Upper lobe of right lung (tissue), 1 donor: ENCODE measurements around the gene DPYD. TPM values are rescaled to one million over a fixed set of nuclear protein-coding genes. Genes with fewer than 3 reads are reported as not detected.

Experiments
- ATAC-seq: fragments of 200-7000 bp; cut with Tn5 transposase; one replicate; pipeline ENCODE4 v1.9.1; 2020; ENCODE audit warnings: mild to moderate bottlenecking, moderate library complexity
- DNase-seq: peaks from one replicate; pipeline ENCODE4 v3.0.0-alpha.2; 2020
- H3K27ac ChIP-seq: fragments of 200-600 bp; one replicate; pipeline ENCODE4 v1.8.0; 2022
- H3K27me3 ChIP-seq: fragments of 200-600 bp; one replicate; pipeline ENCODE4 v1.8.0; 2022; ENCODE audit warnings: mild to moderate bottlenecking
- H3K36me3 ChIP-seq: fragments of 200-600 bp; one replicate; pipeline ENCODE4 v1.8.0; 2022
- H3K4me1 ChIP-seq: fragments of 200-600 bp; one replicate; pipeline ENCODE4 v1.8.0; 2022
- H3K4me3 ChIP-seq: fragments of 200-600 bp; one replicate; pipeline ENCODE4 v1.8.0; 2022; ENCODE audit warnings: mild to moderate bottlenecking
- H3K9me3 ChIP-seq: fragments of 200-600 bp; one replicate; pipeline ENCODE4 v1.8.0; 2022
- intact Hi-C: fragments of 100-400 bp; cut with DNase I; formaldehyde crosslinking; loops from one replicate; pipeline ENCODE4 v1.11.0; 2022
- total RNA-seq: library from RNA; stranded (reverse); fragmentation: NEBNext Ultra II Directional; extraction: Animal tissue kit (Norgen Biotek cat#: 25700); gene quantifications from one replicate; pipeline ENCODE4 v1.2.1, GENCODE V29; 2021
- TF ChIP-seq, protein P1 (sequence below): fragments of 200-600 bp; IDR thresholded peaks from one replicate; pipeline ENCODE4 v1.8.0; 2022; ENCODE audit warnings: antibody characterized with exemption
- donor health status: DM: no; HTN: yes; CAD: no; lungs with severe emphysema.

Gene DPYD
- total RNA-seq, 1 donor from 2014 or later, result 82.7 TPM

DNA sequence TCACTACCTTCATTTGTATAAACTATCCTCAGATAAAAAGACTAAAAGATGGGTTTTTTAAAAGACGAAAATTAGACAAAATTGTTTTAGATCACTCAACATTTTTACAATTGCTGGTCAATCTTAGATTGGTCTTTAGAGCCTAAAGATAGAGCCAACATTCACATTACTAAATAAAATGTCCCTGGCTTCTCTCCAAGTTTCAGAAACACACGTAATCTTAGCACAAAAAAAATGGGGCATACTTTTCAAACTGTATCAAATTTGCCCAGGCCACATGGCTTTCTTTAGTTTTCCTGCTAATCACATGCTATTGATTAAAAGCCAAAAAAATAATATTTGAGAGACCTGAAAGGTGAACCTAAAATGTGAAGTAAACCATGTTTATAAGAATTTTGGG lies 288.1 kb downstream of the DPYD start:
- Histone ChIP-seq H3K36me3 (no peaks in the 10 kb centered on the region), H3K4me1 (peaks cover 6% of the 10 kb centered on the region), H3K9me3 (no peaks in the 10 kb centered on the region), H3K27ac (no peak overlapping the region), H3K27me3 (no peaks in the 10 kb centered on the region), H3K4me3 (no peak overlapping the region)
- intact Hi-C loops, result no loop called here
- no peak for ATAC-seq
- TF ChIP-seq, protein P1, sequence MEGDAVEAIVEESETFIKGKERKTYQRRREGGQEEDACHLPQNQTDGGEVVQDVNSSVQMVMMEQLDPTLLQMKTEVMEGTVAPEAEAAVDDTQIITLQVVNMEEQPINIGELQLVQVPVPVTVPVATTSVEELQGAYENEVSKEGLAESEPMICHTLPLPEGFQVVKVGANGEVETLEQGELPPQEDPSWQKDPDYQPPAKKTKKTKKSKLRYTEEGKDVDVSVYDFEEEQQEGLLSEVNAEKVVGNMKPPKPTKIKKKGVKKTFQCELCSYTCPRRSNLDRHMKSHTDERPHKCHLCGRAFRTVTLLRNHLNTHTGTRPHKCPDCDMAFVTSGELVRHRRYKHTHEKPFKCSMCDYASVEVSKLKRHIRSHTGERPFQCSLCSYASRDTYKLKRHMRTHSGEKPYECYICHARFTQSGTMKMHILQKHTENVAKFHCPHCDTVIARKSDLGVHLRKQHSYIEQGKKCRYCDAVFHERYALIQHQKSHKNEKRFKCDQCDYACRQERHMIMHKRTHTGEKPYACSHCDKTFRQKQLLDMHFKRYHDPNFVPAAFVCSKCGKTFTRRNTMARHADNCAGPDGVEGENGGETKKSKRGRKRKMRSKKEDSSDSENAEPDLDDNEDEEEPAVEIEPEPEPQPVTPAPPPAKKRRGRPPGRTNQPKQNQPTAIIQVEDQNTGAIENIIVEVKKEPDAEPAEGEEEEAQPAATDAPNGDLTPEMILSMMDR, result no peak
- DNase-seq, result no peak

DNA sequence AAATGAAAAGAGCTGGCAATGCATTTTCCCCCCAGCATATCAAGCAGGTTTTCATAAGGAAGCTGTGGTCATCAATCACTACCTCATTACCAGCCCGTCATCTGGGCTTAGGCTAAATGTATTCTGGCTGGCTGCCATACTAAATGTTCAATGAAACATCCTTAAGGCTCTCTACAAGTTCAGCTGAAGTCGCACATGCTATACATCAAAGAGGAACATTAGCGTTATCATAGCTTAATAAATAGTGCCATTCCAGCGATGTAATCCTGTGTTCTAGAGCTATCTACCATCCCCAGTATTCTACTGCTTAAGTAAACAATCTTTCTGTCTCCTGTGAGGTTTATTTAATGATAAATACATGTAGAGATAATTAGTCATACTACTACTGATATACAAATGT lies 288.8 kb downstream of the DPYD start:
- H3K4me1 ChIP-seq, result peaks cover 6% of the 10 kb centered on the region
- no peak for ATAC-seq
- TF ChIP-seq, protein P1, result no peak
- no peak overlapping the region for H3K27ac ChIP-seq
- no peak overlapping the region for H3K4me3 ChIP-seq
- intact Hi-C loops, result no loop called here
- H3K36me3 ChIP-seq, result no peaks in the 10 kb centered on the region
- no peaks in the 10 kb centered on the region for H3K27me3 ChIP-seq
- H3K9me3 ChIP-seq, result no peaks in the 10 kb centered on the region
- no peak for DNase-seq

GRCh38 chr1:97630948-97631347 lies 289.9 kb downstream of the DPYD start:
- TF ChIP-seq, protein P1, result no peak
- intact Hi-C loops, result no loop called here
- Histone ChIP-seq H3K4me3 (no peak overlapping the region), H3K27me3 (no peaks in the 10 kb centered on the region), H3K4me1 (peaks cover 6% of the 10 kb centered on the region), H3K9me3 (no peaks in the 10 kb centered on the region), H3K36me3 (no peaks in the 10 kb centered on the region), H3K27ac (no peak overlapping the region)
- ATAC-seq (no peak), DNase-seq (no peak)

- no peaks in the 10 kb centered on the region for H3K27me3 ChIP-seq
- intact Hi-C loops, result no loop called here
- TF ChIP-seq, protein P1, result no peak
- ATAC-seq (no peak), DNase-seq (no peak)
- no peaks in the 10 kb centered on the region for H3K36me3 ChIP-seq
- no peak overlapping the region for H3K27ac ChIP-seq
- peaks cover 6% of the 10 kb centered on the region for H3K4me1 ChIP-seq
- H3K4me3 ChIP-seq, result no peak overlapping the region
- no peaks in the 10 kb centered on the region for H3K9me3 ChIP-seq
These were observed 290.6 kb downstream of the DPYD start for GRCh38 chr1:97630281-97630680.

DNA sequence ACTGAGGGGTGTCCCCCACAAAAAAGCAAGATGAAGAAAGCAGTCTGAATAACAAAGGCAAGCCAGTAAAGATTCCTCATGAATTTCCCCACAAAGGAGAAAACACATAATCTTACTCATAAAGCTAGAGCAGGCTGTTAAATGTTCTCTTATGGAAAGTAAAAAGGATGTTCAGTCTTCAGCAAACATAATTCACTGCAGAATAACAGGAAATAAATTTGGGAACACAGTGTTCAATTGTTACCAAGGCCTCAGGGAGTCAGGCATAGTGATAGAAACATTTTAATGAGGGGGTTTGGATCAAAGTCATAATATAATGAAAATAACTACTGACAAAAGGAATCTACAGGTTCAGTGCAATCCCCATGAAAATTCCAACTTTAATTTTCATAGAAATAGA lies 297.6 kb downstream of the DPYD start:
- TF ChIP-seq, protein P1, result no peak
- Histone ChIP-seq H3K4me1 (no peaks in the 10 kb centered on the region), H3K27ac (peak overlapping the region; percentile 49), H3K27me3 (no peaks in the 10 kb centered on the region), H3K9me3 (no peaks in the 10 kb centered on the region), H3K4me3 (no peak overlapping the region), H3K36me3 (no peaks in the 10 kb centered on the region)
- intact Hi-C loops, result no loop called here
- no peak for DNase-seq
- ATAC-seq, result no peak

DNA sequence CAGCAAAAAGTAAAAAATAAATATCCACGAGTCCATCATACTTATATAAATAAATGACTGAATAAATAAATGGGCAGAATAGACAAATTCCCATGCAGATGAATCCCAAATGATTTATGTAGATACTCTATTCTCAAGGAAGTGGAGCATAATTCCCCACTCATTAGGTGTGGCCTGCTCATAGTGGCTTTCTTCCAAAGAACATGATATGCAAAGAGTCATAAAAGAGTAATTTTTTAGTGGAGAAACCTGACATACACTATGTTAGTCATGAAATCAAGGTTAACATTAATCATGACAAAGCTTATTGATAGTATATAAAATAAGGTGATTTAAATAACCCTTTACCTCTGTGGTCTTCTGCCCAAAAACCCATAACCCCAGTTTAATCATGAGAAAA lies 298.9 kb downstream of the DPYD start:
- no peaks in the 10 kb centered on the region for H3K27me3 ChIP-seq
- TF ChIP-seq, protein P1, result no peak
- H3K4me3 ChIP-seq, result no peak overlapping the region
- no peaks in the 10 kb centered on the region for H3K9me3 ChIP-seq
- no peaks in the 10 kb centered on the region for H3K4me1 ChIP-seq
- DNase-seq, result no peak
- intact Hi-C loops, result no loop called here
- ATAC-seq, result no peak
- no peak overlapping the region for H3K27ac ChIP-seq
- H3K36me3 ChIP-seq, result no peaks in the 10 kb centered on the region
